Measurements from ENCODE around the gene BRD4. TPM values are rescaled to one million over a fixed set of nuclear protein-coding genes. Genes with fewer than 3 reads are reported as not detected.

BRD4 gene
- polyA plus RNA-seq, 1 donor (not counting 4 experiments of a cell fraction or from before 2014, with no cell fraction given) = 5.5 TPM

DNA sequence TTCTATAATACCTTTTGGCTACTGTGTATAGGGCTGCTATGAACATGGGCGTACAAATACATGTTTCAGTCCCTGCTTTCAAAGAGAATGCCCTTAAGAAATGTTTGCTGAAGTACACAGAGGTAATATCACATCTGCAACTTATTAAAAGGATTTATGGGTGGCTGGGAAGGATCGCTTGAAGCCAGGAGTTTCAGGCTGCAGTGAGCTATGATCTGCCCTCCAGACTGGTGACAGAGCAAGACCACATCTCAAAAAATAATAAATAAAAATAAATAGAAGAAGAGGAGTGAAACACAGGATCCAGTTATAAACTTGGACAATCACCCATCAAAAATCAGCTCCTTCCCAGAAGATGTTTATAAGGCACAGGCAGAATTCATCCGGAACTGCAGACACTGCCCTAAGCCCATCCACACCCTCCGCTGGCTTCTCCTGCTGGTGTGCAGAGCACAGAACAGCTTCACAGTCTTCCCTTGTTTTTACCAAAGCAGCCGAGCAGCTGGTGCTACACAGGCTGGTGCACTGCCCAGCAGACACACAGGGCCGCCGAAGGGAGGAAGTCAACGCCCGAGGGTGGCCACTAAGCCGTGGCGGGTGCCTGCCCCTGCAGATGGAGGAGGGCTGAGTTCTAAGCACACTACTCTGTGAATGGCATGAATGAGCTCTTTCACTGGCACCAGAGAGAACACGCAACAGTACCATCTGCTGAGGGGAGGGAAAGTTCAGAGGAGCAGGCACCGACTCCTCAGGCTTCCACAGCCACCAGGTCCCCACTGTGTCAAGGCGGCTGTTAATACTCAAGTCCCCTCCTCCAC lies 44.0 kb downstream of the BRD4 start:
- FAIRE-seq (no peak), DNase-seq (ENCODE audit: low read depth, low spot score) (no peak)
- peaks cover 80% of the 10 kb centered on the region for H4K20me1 ChIP-seq (ENCODE audit: control insufficient read depth, extremely low read depth, insufficient read depth, low read length)
- peaks cover 21% of the 10 kb centered on the region for H3K9me1 ChIP-seq (ENCODE audit: control insufficient read depth, extremely low read depth, insufficient read depth, low read length)
- TF ChIP-seq EZH2 (IDR thresholded peaks at IDR 0.05; ENCODE audit: low read length) = no peak
- TF ChIP-seq, protein P1, sequence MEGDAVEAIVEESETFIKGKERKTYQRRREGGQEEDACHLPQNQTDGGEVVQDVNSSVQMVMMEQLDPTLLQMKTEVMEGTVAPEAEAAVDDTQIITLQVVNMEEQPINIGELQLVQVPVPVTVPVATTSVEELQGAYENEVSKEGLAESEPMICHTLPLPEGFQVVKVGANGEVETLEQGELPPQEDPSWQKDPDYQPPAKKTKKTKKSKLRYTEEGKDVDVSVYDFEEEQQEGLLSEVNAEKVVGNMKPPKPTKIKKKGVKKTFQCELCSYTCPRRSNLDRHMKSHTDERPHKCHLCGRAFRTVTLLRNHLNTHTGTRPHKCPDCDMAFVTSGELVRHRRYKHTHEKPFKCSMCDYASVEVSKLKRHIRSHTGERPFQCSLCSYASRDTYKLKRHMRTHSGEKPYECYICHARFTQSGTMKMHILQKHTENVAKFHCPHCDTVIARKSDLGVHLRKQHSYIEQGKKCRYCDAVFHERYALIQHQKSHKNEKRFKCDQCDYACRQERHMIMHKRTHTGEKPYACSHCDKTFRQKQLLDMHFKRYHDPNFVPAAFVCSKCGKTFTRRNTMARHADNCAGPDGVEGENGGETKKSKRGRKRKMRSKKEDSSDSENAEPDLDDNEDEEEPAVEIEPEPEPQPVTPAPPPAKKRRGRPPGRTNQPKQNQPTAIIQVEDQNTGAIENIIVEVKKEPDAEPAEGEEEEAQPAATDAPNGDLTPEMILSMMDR (optimal IDR thresholded peaks at IDR 0.05 in 1 of 3, IDR thresholded peaks at IDR 0.05 in 1 of 3, conservative IDR thresholded peaks at IDR 0.05 in 1 of 3; ENCODE audit: extremely low read depth in 1 of 3, insufficient read depth in 2 of 3, low read length in 3 of 3) = no peak
- H3K27me3 ChIP-seq (ENCODE audit: control insufficient read depth, extremely low read depth, insufficient read depth, low read length) = no peaks in the 10 kb centered on the region
- H3K9ac ChIP-seq (ENCODE audit: control insufficient read depth, extremely low read depth, insufficient read depth, low read length) = no peak overlapping the region
- peaks cover 97% of the 10 kb centered on the region for H3K79me2 ChIP-seq (ENCODE audit: control insufficient read depth, insufficient read depth, low read length)
- H2AFZ ChIP-seq (ENCODE audit: control insufficient read depth, low read length) = no peak overlapping the region
- no peaks in the 10 kb centered on the region for H3K9me3 ChIP-seq (ENCODE audit: control insufficient read depth, low read depth, low read length)
- H3K36me3 ChIP-seq (ENCODE audit: control insufficient read depth in 2 of 2, extremely low read depth in 1 of 2, insufficient read depth in 2 of 2, low read length in 2 of 2) = no peaks in the 10 kb centered on the region
- H3K4me2 ChIP-seq (ENCODE audit: control insufficient read depth, extremely low read depth, insufficient read depth, low read depth, low read length) = no peak overlapping the region
- dilution Hi-C loops (cut with MboI; ENCODE audit: extremely low pct_ligation_motif_present, low sequenced_read_pairs) = no loop called here
- no peak overlapping the region for H3K27ac ChIP-seq (ENCODE audit: control insufficient read depth, insufficient read depth, low read length)
- H3K4me3 ChIP-seq (ENCODE audit: control insufficient read depth in 2 of 3, extremely low read depth in 1 of 3, insufficient read depth in 2 of 3, low read depth in 1 of 3, low read length in 3 of 3) = no peak overlapping the region
- H3K4me1 ChIP-seq (ENCODE audit: control insufficient read depth, extremely low read depth, insufficient read depth, low read length) = peaks cover 43% of the 10 kb centered on the region

DNA sequence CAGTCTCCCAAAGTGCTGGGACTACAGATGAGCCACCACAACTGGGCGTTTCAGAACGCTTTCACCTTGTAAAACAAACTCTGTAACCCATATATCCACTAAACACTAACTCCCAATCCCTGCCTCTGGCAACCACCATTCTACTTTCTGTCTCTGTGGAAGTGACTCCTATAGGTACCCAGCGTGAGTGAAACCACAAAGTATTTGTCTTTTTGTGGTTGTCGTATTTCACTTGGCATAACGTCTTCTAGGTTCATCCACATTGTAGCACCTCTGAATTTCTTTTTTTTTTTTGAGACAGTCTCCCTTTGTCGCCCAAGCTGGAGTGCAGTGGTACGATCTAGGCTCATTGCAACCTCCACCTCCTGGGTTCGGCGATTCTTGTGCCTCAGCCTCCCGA lies 44.8 kb downstream of the BRD4 start:
- Histone ChIP-seq H3K4me2 (ENCODE audit: control insufficient read depth, extremely low read depth, insufficient read depth, low read depth, low read length) (no peak overlapping the region), H4K20me1 (ENCODE audit: control insufficient read depth, extremely low read depth, insufficient read depth, low read length) (peaks cover 81% of the 10 kb centered on the region), H3K36me3 (ENCODE audit: control insufficient read depth in 2 of 2, extremely low read depth in 1 of 2, insufficient read depth in 2 of 2, low read length in 2 of 2) (no peaks in the 10 kb centered on the region), H3K27me3 (ENCODE audit: control insufficient read depth, extremely low read depth, insufficient read depth, low read length) (no peaks in the 10 kb centered on the region), H3K27ac (ENCODE audit: control insufficient read depth, insufficient read depth, low read length) (no peak overlapping the region), H3K79me2 (ENCODE audit: control insufficient read depth, insufficient read depth, low read length) (peaks cover 98% of the 10 kb centered on the region), H3K9me3 (ENCODE audit: control insufficient read depth, low read depth, low read length) (no peaks in the 10 kb centered on the region), H3K4me3 (ENCODE audit: control insufficient read depth in 2 of 3, extremely low read depth in 1 of 3, insufficient read depth in 2 of 3, low read depth in 1 of 3, low read length in 3 of 3) (no peak overlapping the region), H2AFZ (ENCODE audit: control insufficient read depth, low read length) (no peak overlapping the region), H3K9ac (ENCODE audit: control insufficient read depth, extremely low read depth, insufficient read depth, low read length) (no peak overlapping the region), H3K4me1 (ENCODE audit: control insufficient read depth, extremely low read depth, insufficient read depth, low read length) (peaks cover 45% of the 10 kb centered on the region), H3K9me1 (ENCODE audit: control insufficient read depth, extremely low read depth, insufficient read depth, low read length) (peaks cover 16% of the 10 kb centered on the region)
- dilution Hi-C loops (cut with MboI; ENCODE audit: extremely low pct_ligation_motif_present, low sequenced_read_pairs) = no loop called here
- DNase-seq (ENCODE audit: low read depth, low spot score) = no peak
- TF ChIP-seq, protein P1 (optimal IDR thresholded peaks at IDR 0.05 in 1 of 3, IDR thresholded peaks at IDR 0.05 in 1 of 3, conservative IDR thresholded peaks at IDR 0.05 in 1 of 3; ENCODE audit: extremely low read depth in 1 of 3, insufficient read depth in 2 of 3, low read length in 3 of 3) = no peak
- TF ChIP-seq EZH2 (IDR thresholded peaks at IDR 0.05; ENCODE audit: low read length) = no peak
- FAIRE-seq = no peak
